GM23338 (cell line): Measurements from ENCODE around the gene KRTAP19-4. TPM values are rescaled to one million over a fixed set of nuclear protein-coding genes. Genes with fewer than 3 reads are reported as not detected.
A peak's percentile ranks its signal among the peaks of the same experiment; 100 is the strongest.

Source experiments
- ATAC-seq: fragments of 200-7000 bp; cut with Tn5 transposase; 3 replicates; pipeline ENCODE4 v1.9.1; 2020
- DNase-seq: peaks from one replicate; pipeline ENCODE4 v3.0.0-alpha.2; 2015; ENCODE audit warnings: low spot score
- H2AFZ ChIP-seq: fragments of 200-600 bp; sonication (generic); 2 replicates; pipeline ENCODE4 v1.8.0; 2016; ENCODE audit warnings: antibody characterized with exemption, mild to moderate bottlenecking, moderate library complexity
- H3F3A ChIP-seq: fragments of 200-600 bp; sonication (generic); replicated peaks from 2 replicates; pipeline ENCODE4 v1.8.0; 2017; ENCODE audit warnings: antibody characterized with exemption, mixed run types, low read depth
- H3K27ac ChIP-seq: fragments of 200-600 bp; sonication (generic); 2 replicates; pipeline ENCODE4 v1.6.1; 2016; ENCODE audit warnings: low read depth
- H3K27me3 ChIP-seq: fragments of 200-600 bp; sonication (generic); 2 replicates; pipeline ENCODE4 v1.8.0; 2016; ENCODE audit warnings: mild to moderate bottlenecking, mixed run types, moderate library complexity; ENCODE audit not compliant: insufficient read depth
- H3K36me3 ChIP-seq: fragments of 200-600 bp; sonication (generic); 2 replicates; pipeline ENCODE4 v1.8.0; 2016; ENCODE audit warnings: mild to moderate bottlenecking; ENCODE audit not compliant: insufficient read depth
- H3K4me1 ChIP-seq: fragments of 200-600 bp; sonication (generic); 2 replicates; pipeline ENCODE4 v1.8.0; 2016; ENCODE audit warnings: mild to moderate bottlenecking, moderate library complexity; ENCODE audit not compliant: insufficient read depth
- H3K4me2 ChIP-seq: fragments of 200-600 bp; sonication (generic); 2 replicates; pipeline ENCODE4 v1.7.1; 2017; ENCODE audit warnings: mixed run types
- H3K4me3 ChIP-seq: fragments of 200-600 bp; sonication (generic); 2 replicates; pipeline ENCODE4 v1.6.1; 2016; ENCODE audit warnings: mixed run types
- H3K79me2 ChIP-seq: fragments of 200-600 bp; sonication (generic); replicated peaks from 2 replicates; pipeline ENCODE4 v1.8.0; 2017; ENCODE audit warnings: mild to moderate bottlenecking; ENCODE audit not compliant: insufficient read depth
- H3K9me2 ChIP-seq: fragments of 200-600 bp; sonication (generic); 2 replicates; pipeline ENCODE4 v1.8.0; 2017; ENCODE audit not compliant: insufficient read depth
- H4K20me1 ChIP-seq: fragments of 200-600 bp; sonication (generic); replicated peaks from 2 replicates; pipeline ENCODE4 v1.8.0; 2017; ENCODE audit warnings: mild to moderate bottlenecking; ENCODE audit not compliant: insufficient read depth
- H3K27ac Mint-ChIP-seq: 2 replicates; pipeline ENCODE4 v1.8.0; 2020; ENCODE audit warnings: inconsistent platforms, mild to moderate bottlenecking, moderate library complexity, mixed read lengths
- H3K27me3 Mint-ChIP-seq: 3 replicates; pipeline ENCODE4 v1.8.0; 2022; ENCODE audit warnings: low read depth, mild to moderate bottlenecking, moderate library complexity, mixed read lengths, inconsistent platforms; ENCODE audit not compliant: insufficient read depth, poor library complexity
- H3K36me3 Mint-ChIP-seq: 3 replicates; pipeline ENCODE4 v1.8.0; 2021; ENCODE audit warnings: low read depth, mild to moderate bottlenecking, inconsistent platforms, moderate library complexity, mixed read lengths
- H3K4me1 Mint-ChIP-seq: 3 replicates; pipeline ENCODE4 v1.8.0; 2020; ENCODE audit warnings: mild to moderate bottlenecking, inconsistent platforms, mixed read lengths
- H3K4me3 Mint-ChIP-seq: 3 replicates; pipeline ENCODE4 v1.8.0; 2021; ENCODE audit warnings: moderate library complexity, mild to moderate bottlenecking, inconsistent platforms, mixed read lengths
- H3K9me3 Mint-ChIP-seq: 3 replicates; pipeline ENCODE4 v1.8.0; 2020; ENCODE audit warnings: moderate library complexity, mild to moderate bottlenecking, inconsistent platforms, mixed read lengths
- CREB1 ChIP-seq: fragments of 250-450 bp; sonication (Bioruptor Pico); IDR thresholded peaks from 2 replicates; pipeline ENCODE4 v1.5.0; 2020; ENCODE audit warnings: low read depth, mild to moderate bottlenecking, moderate library complexity
- EZH2 ChIP-seq: fragments of 200-600 bp; sonication (generic); IDR thresholded peaks from one replicate; pipeline ENCODE4 v1.8.0; 2017; ENCODE audit warnings: antibody characterized with exemption, mild to moderate bottlenecking, low read depth; ENCODE audit not compliant: unreplicated experiment
- EZH2phosphoT487 ChIP-seq: fragments of 200-600 bp; sonication (generic); IDR thresholded peaks from one replicate; pipeline ENCODE4 v1.8.1; 2018; ENCODE audit warnings: antibody characterized with exemption; ENCODE audit not compliant: unreplicated experiment
- JUNB ChIP-seq: IDR thresholded peaks from one replicate; pipeline ENCODE4 v1.6.1; 2016; ENCODE audit warnings: antibody characterized with exemption; ENCODE audit not compliant: unreplicated experiment
- NANOG ChIP-seq: IDR thresholded peaks from 2 replicates; pipeline ENCODE4 v1.6.1; 2016; ENCODE audit warnings: antibody characterized with exemption, borderline replicate concordance
- POLR2AphosphoS5 ChIP-seq: IDR thresholded peaks from 2 replicates; pipeline ENCODE4 v1.6.1; 2016; ENCODE audit warnings: antibody characterized with exemption, low read depth
- STAT1 ChIP-seq: IDR thresholded peaks from one replicate; pipeline ENCODE4 v1.6.1; 2016; ENCODE audit warnings: antibody characterized with exemption; ENCODE audit not compliant: unreplicated experiment
- ZNF114 ChIP-seq: fragments of 250-450 bp; sonication (Bioruptor Pico); IDR thresholded peaks from 2 replicates; pipeline ENCODE4 v1.5.0; 2020; ENCODE audit warnings: mild to moderate bottlenecking, moderate library complexity
- polyA plus RNA-seq: library from polyadenylated mRNA; unstranded; fragments of >200 nt; fragmentation: Nextera tagmentation; extraction: Ambion mirVana; gene quantifications from 2 replicates; pipeline ENCODE4 v1.2.1, GENCODE V29; 2016
- total RNA-seq: library from RNA; depleted of rRNA; stranded (reverse); fragments of >200 nt; shearing (Covaris generic); gene quantifications from 2 replicates; pipeline ENCODE4 v1.2.3, GENCODE V29; 2014
- TF ChIP-seq, protein P1 (sequence below): IDR thresholded peaks from 2 replicates; pipeline ENCODE4 v1.6.1; 2016; ENCODE audit warnings: antibody characterized with exemption
- TF ChIP-seq, protein P2 (sequence below): IDR thresholded peaks from one replicate; pipeline ENCODE4 v1.6.1; 2018; ENCODE audit warnings: antibody characterized with exemption; ENCODE audit not compliant: unreplicated experiment
- TF ChIP-seq, protein P3 (sequence below), 2 experiments: fragments of 200-600 bp in 1 of 2; sonication (generic) in 1 of 2; conservative IDR thresholded peaks; 2 replicates each; pipeline versions ENCODE4 v1.5.1 to v1.6.1; 2016 to 2017; ENCODE audit warnings: antibody characterized with exemption in 2 of 2, low read depth in 2 of 2, mild to moderate bottlenecking in 2 of 2, moderate library complexity in 1 of 2

The KRTAP19-4 gene
- total and polyA plus RNA-seq, 2 experiments from 2014 or later, result not detected

DNA sequence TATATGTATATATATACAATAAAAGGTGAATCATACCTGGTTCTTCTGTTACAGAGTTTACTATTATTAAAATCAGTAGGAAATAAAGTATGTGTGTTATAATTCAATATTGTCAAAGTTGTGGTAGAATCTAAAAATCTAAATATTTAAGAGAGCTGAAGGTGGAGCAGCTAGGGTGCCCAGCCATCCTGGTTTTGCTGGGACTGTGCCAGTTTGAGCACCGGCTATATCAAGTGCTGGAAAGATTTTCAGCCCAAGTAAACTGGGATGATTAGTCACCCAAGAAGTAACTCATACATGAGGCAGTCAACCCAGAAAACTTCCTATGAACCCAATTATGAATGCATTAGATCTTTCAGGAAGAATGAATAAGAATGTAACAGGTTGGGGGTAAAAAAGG, 21.9 kb upstream of the KRTAP19-4 start:
- ATAC-seq, result no peak
- Histone ChIP-seq H3K4me1 (no peaks in the 10 kb centered on the region), H3K79me2 (no peaks in the 10 kb centered on the region), H3K4me2 (no peak overlapping the region), H3K27me3 (no peaks in the 10 kb centered on the region), H3K27ac (no peak overlapping the region), H2AFZ (no peak overlapping the region), H3K9me2 (peaks cover 5% of the 10 kb centered on the region; the same call in 1 of the 2 replicates), H3F3A (no peaks in the 10 kb centered on the region), H3K36me3 (no peaks in the 10 kb centered on the region), H4K20me1 (no peaks in the 10 kb centered on the region), H3K4me3 (no peak overlapping the region)
- H3K9me3 Mint-ChIP-seq, result no peaks in the 10 kb centered on the region; the same call in 1 of the 3 replicates
- TF ChIP-seq EZH2, result no peak
- TF ChIP-seq, protein P1, sequence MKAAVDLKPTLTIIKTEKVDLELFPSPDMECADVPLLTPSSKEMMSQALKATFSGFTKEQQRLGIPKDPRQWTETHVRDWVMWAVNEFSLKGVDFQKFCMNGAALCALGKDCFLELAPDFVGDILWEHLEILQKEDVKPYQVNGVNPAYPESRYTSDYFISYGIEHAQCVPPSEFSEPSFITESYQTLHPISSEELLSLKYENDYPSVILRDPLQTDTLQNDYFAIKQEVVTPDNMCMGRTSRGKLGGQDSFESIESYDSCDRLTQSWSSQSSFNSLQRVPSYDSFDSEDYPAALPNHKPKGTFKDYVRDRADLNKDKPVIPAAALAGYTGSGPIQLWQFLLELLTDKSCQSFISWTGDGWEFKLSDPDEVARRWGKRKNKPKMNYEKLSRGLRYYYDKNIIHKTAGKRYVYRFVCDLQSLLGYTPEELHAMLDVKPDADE, result no peak
- H3K36me3 Mint-ChIP-seq, result peaks cover 3% of the 10 kb centered on the region; the same call in 1 of the 3 replicates
- H3K4me1 Mint-ChIP-seq, result peaks cover 6% of the 10 kb centered on the region; the same call in 2 of the 3 replicates
- no peak overlapping the region for H3K4me3 Mint-ChIP-seq
- no peak for DNase-seq
- peaks cover 4% of the 10 kb centered on the region for H3K27me3 Mint-ChIP-seq
- H3K27ac Mint-ChIP-seq, result no peak overlapping the region

DNA sequence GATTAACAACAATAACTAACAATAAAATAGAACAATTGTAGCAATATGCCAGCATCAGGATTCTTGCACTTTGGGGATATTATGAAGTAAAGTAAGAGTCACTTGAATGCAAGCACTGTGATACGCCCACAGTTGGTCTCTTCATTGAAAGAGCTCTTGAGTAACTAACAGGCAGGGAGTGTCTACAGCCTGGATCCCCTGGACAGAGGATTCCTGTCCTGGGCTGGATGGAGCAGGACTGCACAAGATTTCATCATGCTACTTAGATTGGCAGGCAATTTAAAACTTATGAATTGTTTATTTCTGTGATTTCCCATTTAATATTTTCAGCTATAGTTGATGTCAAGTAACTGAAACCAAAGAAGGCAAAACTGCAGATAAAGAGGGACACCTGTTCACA, 18.7 kb upstream of the KRTAP19-4 start:
- ATAC-seq, result no peak
- no peaks in the 10 kb centered on the region; the same call in 2 of the 3 replicates for H3K9me3 Mint-ChIP-seq
- no peak for TF ChIP-seq STAT1
- TF ChIP-seq, protein P2, sequence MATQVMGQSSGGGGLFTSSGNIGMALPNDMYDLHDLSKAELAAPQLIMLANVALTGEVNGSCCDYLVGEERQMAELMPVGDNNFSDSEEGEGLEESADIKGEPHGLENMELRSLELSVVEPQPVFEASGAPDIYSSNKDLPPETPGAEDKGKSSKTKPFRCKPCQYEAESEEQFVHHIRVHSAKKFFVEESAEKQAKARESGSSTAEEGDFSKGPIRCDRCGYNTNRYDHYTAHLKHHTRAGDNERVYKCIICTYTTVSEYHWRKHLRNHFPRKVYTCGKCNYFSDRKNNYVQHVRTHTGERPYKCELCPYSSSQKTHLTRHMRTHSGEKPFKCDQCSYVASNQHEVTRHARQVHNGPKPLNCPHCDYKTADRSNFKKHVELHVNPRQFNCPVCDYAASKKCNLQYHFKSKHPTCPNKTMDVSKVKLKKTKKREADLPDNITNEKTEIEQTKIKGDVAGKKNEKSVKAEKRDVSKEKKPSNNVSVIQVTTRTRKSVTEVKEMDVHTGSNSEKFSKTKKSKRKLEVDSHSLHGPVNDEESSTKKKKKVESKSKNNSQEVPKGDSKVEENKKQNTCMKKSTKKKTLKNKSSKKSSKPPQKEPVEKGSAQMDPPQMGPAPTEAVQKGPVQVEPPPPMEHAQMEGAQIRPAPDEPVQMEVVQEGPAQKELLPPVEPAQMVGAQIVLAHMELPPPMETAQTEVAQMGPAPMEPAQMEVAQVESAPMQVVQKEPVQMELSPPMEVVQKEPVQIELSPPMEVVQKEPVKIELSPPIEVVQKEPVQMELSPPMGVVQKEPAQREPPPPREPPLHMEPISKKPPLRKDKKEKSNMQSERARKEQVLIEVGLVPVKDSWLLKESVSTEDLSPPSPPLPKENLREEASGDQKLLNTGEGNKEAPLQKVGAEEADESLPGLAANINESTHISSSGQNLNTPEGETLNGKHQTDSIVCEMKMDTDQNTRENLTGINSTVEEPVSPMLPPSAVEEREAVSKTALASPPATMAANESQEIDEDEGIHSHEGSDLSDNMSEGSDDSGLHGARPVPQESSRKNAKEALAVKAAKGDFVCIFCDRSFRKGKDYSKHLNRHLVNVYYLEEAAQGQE, result no peak
- TF ChIP-seq EZH2phosphoT487, result no peak
- no peak for TF ChIP-seq ZNF114 (CRISPR knock-in tag)
- TF ChIP-seq, protein P1, result no peak
- TF ChIP-seq NANOG, result no peak
- TF ChIP-seq, protein P3, sequence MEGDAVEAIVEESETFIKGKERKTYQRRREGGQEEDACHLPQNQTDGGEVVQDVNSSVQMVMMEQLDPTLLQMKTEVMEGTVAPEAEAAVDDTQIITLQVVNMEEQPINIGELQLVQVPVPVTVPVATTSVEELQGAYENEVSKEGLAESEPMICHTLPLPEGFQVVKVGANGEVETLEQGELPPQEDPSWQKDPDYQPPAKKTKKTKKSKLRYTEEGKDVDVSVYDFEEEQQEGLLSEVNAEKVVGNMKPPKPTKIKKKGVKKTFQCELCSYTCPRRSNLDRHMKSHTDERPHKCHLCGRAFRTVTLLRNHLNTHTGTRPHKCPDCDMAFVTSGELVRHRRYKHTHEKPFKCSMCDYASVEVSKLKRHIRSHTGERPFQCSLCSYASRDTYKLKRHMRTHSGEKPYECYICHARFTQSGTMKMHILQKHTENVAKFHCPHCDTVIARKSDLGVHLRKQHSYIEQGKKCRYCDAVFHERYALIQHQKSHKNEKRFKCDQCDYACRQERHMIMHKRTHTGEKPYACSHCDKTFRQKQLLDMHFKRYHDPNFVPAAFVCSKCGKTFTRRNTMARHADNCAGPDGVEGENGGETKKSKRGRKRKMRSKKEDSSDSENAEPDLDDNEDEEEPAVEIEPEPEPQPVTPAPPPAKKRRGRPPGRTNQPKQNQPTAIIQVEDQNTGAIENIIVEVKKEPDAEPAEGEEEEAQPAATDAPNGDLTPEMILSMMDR (conservative IDR thresholded peaks at IDR 0.05; ENCODE audit: low read depth in 2 of 2), result no peak
- no peak for TF ChIP-seq JUNB
- no peak for TF ChIP-seq POLR2AphosphoS5
- TF ChIP-seq CREB1 (CRISPR knock-in tag), result no peak

More for the DNA sequence above, 18.7 kb upstream of the KRTAP19-4 start:
- Histone ChIP-seq H3K4me1 (no peaks in the 10 kb centered on the region), H3K27me3 (no peaks in the 10 kb centered on the region), H3K79me2 (no peaks in the 10 kb centered on the region), H3K4me3 (no peak overlapping the region), H3K27ac (no peak overlapping the region), H3K9me2 (peaks cover 5% of the 10 kb centered on the region; the same call in 1 of the 2 replicates), H3K4me2 (no peak overlapping the region), H3K36me3 (no peaks in the 10 kb centered on the region), H4K20me1 (no peaks in the 10 kb centered on the region), H2AFZ (no peak overlapping the region), H3F3A (no peaks in the 10 kb centered on the region)
- peak overlapping the region; percentile 3; the same call in 1 of the 2 replicates for H3K27ac Mint-ChIP-seq
- DNase-seq, result no peak
- H3K27me3 Mint-ChIP-seq, result peaks cover 2% of the 10 kb centered on the region
- H3K4me3 Mint-ChIP-seq, result no peak overlapping the region
- H3K4me1 Mint-ChIP-seq, result peaks cover 6% of the 10 kb centered on the region; the same call in 2 of the 3 replicates
- peaks cover 3% of the 10 kb centered on the region; the same call in 1 of the 3 replicates for H3K36me3 Mint-ChIP-seq
